Cardiac fibroblast (primary cell): Measurements from ENCODE around the gene SLC2A6.
A peak's percentile ranks its signal among the peaks of the same experiment; 100 is the strongest.

Experiments used
- DNase-seq, 2 donors: peaks; one replicate each; pipeline versions ENCODE4 v3.0.0 to v3.0.0-alpha.2; 2010; ENCODE audit warnings: low read depth in 2 of 2
- H3K4me3 ChIP-seq, 2 donors: replicated peaks in 1 of 2; 1 replicate in 1 of 2; 2 replicates in 1 of 2; pipeline ENCODE4 v1.5.1; 2011; ENCODE audit warnings: low read depth in 2 of 2, low read length in 2 of 2, mild to moderate bottlenecking in 2 of 2, moderate library complexity in 1 of 2
- CTCF ChIP-seq: IDR thresholded peaks from one replicate; pipeline ENCODE4 v1.5.1; 2011; ENCODE audit warnings: low read depth, mild to moderate bottlenecking, low read length, inconsistent platforms

Gene SLC2A6

DNA sequence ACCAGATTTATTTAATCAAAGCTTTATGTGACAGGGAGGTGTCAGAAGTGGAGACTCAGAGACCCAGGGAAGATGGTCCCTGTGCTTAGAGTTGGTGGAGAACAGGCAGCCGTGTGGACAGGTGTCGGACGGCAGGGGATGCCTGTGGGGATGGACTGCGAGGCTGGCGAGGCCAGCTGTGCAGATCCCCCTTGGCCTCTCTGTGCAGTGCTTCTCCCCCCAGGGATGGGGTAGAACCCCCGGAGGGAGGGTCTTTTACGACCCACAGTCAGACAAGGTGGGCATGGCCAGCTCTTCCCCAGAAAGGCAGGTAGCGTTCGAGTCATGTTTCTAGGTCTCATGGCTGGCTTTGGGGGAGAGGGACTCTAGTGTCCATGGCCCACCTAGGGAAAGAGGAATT is 4.7 kb upstream of the SLC2A6 start:
- H3K4me3 ChIP-seq: no peak overlapping the region
- DNase-seq: no peak
- no peak for TF ChIP-seq CTCF

- TF ChIP-seq CTCF: no peak
- H3K4me3 ChIP-seq: peak overlapping the region; percentile 66 to 75
- DNase-seq: peak; percentile 40 to 72
Observed at GRCh38 chr9:133477992-133478850, 678 bp downstream of the SLC2A6 start.

DNA sequence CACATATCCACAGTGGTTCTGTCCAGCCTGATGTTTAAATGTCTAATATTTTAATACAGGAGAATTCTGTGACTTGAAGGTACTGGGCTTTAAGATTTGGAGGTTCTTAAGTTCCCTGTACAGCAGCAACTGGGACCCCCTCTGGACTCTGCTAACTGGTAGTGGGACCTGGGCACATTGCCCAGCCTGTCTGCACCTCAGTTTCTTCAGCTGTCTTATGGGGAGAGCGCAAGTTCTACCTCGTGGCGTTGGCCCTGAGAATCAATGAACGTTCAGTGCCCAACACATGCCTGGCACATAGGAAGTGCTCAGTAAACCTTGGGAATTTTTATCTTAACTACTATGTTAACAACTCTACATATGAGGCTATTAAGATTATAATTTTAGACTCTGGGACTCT is 1.4 kb downstream of the SLC2A6 start:
- no peak for TF ChIP-seq CTCF
- H3K4me3 ChIP-seq: peak overlapping the region in 1 of 2 donors; percentile 75
- no peak for DNase-seq

- no peak for TF ChIP-seq CTCF
- H3K4me3 ChIP-seq: peak overlapping the region in 1 of 2 donors; percentile 26
- no peak for DNase-seq
Observed at GRCh38 chr9:133476941-133477340, 2.0 kb downstream of the SLC2A6 start.

GRCh38 chr9:133476036-133476931 is 2.6 kb downstream of the SLC2A6 start:
- peak; percentile 55 to 67 for DNase-seq
- peak overlapping the region in 1 of 2 donors; percentile 26 for H3K4me3 ChIP-seq
- no peak for TF ChIP-seq CTCF

DNA sequence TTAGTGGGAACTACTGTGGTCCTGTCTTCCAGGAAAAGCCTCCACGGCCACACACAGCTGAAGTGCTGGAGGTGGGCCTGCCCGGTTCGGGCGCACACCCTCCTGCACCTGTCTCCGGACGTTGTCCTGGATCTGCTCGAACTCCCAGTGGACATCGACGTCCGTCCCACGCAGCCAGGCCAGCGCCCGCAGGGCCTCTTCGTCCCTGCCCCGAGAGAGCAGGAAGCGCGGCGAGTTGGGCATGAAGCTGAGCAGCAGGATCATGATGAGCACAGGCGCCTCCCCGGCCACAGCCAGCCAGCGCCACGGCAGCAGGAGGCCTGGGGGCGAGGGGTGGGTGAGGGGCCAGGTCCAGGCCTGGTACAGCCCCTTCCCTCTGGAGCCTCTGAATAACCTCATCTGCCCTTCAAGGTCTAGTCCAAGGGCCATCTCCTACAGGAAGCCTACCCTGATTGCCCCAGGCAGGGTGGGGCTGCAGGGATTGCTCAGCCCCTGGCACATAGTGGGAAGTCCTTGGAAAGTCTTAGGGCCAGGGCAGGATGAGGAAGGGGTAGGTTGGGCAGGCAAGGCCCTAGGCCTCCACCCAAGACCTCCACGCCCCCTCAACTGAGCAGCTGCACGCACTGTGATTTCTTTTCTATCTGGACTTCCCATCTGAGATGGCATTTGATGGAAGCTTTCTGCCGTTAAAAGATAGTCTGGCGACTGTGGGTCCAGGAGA is 3.4 kb downstream of the SLC2A6 start:
- no peak for DNase-seq
- TF ChIP-seq CTCF: no peak
- no peak overlapping the region for H3K4me3 ChIP-seq
